Mesodermal cell (in vitro differentiated cells): ENCODE data around the gene TMEM182. TPM values are rescaled to one million over a fixed set of nuclear protein-coding genes. Genes with fewer than 3 reads are reported as not detected.

Source experiments
- H3K27ac ChIP-seq: 2 replicates; pipeline ENCODE4 v1.7.0; 2013; ENCODE audit warnings: mild to moderate bottlenecking, low read depth, low read length, moderate library complexity; ENCODE audit not compliant: severe bottlenecking
- H3K36me3 ChIP-seq: 2 replicates; pipeline ENCODE4 v1.7.1; 2013; ENCODE audit warnings: mild to moderate bottlenecking, low read length, moderate library complexity; ENCODE audit not compliant: control insufficient read depth, insufficient read depth
- H3K4me1 ChIP-seq: one replicate; pipeline ENCODE4 v1.7.1; 2013; ENCODE audit warnings: mild to moderate bottlenecking, low read length; ENCODE audit not compliant: insufficient read depth, control insufficient read depth, poor library complexity, severe bottlenecking
- H3K4me3 ChIP-seq: 2 replicates; pipeline ENCODE4 v1.7.0; 2013; ENCODE audit warnings: low read length, control low read depth, mild to moderate bottlenecking; ENCODE audit not compliant: insufficient read depth, poor library complexity, severe bottlenecking; ENCODE audit errors: extremely low read depth
- H3K9me3 ChIP-seq: 2 replicates; pipeline ENCODE4 v1.7.1; 2013; ENCODE audit warnings: mild to moderate bottlenecking, low read length, moderate library complexity; ENCODE audit not compliant: control insufficient read depth
- WGBS, 2 experiments: methylation state at CpG; one replicate each; pipeline ENCODE4 v1.1.5; 2013; ENCODE audit warnings: missing lambda C conversion rate in 2 of 2; ENCODE audit not compliant: insufficient coverage in 2 of 2; 5-methylcytosine and 5-hydroxymethylcytosine counted together
- polyA plus RNA-seq, 2 experiments: library from polyadenylated mRNA; stranded (reverse); fragments of 50-300 nt; gene quantifications; one replicate each; pipeline ENCODE4 v1.2.3, GENCODE V29; 2013

Gene TMEM182
- polyA plus RNA-seq (2013, experiment 1 of 2): 4.4 TPM
- polyA plus RNA-seq (2013, experiment 2 of 2): 4.0 TPM

DNA sequence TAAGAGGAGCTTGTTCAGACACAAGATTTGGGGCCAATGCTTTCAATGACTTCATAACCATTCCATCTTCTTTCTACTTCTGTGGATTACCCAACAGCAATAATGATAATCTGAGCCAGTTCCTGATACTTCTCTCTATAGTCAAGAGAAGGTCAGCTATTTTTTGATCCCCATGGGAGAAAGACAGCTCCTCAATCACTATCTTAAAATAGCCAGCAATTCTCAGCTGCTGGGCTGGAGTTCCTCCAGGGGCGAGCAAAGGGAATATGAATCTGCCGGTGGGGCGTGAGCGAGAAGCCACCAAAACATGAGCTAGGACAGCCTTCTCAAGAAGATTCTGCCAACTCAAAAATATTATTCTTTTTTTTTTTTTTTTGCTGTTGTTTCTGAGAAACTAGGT lies at the start of gene TMEM182:
Gene TMEM182 (plus strand): TSS at position 269 of the 400 bp plus-strand sequence. CDS start 187 bp downstream, outside the sequence.
- WGBS, 2 experiments: 92% methylated on average over 2 of the region's 4 CpGs; no CpG with 5 or more reads in 1 of the 2 experiments
- no peaks in the 10 kb centered on the region for H3K4me1 ChIP-seq
- H3K27ac ChIP-seq: no peak within 1 kb of the TSS
- H3K9me3 ChIP-seq: no peaks in the 10 kb centered on the region
- H3K4me3 ChIP-seq: no peak within 1 kb of the TSS
- no peaks in the 10 kb centered on the region for H3K36me3 ChIP-seq

DNA sequence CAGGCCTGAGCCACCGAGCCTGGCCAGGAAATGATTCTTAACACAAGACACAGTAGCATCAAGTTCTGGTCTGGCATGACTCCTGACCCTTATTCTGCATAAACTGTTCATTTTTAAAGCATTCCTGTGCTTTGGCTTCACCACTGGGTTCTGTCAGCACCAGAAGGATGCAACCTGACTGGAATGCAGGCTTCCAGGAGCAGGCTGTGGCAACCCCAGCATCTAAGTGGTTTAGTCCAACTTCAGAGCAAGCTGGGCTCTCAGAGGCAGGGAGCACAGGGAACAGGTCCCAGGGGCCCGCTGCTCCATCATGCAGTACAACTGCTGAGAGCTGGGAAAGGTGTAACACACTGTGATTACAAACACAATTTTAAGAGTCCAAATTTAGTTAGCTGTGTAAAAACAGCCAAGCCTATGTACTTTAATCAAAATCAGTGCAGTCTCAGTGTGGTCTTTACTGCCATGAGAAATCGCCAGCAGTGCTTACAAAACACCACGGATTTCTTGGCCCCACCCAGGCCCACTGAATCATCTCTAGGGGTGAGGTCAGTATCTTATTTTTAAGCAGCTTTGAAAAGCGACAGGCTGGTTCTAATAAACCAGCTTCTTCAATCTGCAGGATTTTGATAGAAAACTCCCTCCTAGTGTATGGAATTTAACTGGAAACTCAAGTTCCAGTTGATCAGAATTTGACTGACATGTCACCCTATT lies 44.4 kb upstream of the TMEM182 start:
- H3K4me1 ChIP-seq: peaks cover 12% of the 10 kb centered on the region
- 90 to 96% methylated on average over 3 to 4 of the region's 5 CpGs for WGBS, 2 experiments
- no peaks in the 10 kb centered on the region for H3K9me3 ChIP-seq
- no peak overlapping the region for H3K27ac ChIP-seq
- no peak overlapping the region for H3K4me3 ChIP-seq
- peaks cover 52% of the 10 kb centered on the region for H3K36me3 ChIP-seq

- H3K4me3 ChIP-seq: no peak overlapping the region
- 95 to 96% methylated on average over 16 to 24 of the region's 26 CpGs for WGBS, 2 experiments
- H3K36me3 ChIP-seq: peaks cover 64% of the 10 kb centered on the region
- no peaks in the 10 kb centered on the region for H3K9me3 ChIP-seq
- peaks cover 12% of the 10 kb centered on the region for H3K4me1 ChIP-seq
- no peak overlapping the region for H3K27ac ChIP-seq
Measured at GRCh38 chr2:102718387-102719316, 43.2 kb upstream of the TMEM182 start.

DNA sequence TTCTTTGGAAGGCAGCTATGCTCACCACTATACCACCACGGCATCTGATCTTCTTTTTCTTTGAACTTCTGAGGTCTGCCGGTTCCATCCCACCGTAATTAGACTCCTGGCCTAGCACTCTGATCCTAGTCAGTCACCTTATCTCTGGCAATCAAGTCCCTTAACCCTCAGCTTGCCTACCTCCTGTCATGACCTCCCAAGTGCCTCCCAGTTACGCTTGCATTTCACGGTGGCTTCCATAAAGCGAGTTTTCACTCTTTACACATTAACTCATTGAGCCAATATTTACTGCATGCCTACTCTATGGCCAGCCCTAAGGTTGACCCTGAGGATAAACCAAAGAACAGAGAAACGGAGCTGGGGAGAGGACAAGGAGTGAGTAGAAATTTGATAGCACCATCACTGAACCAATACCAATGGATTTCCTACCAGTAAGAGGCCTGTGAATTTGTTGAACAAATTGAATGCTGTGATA lies 37.8 kb upstream of the TMEM182 start:
- Histone ChIP-seq H3K9me3 (no peaks in the 10 kb centered on the region), H3K36me3 (peaks cover 62% of the 10 kb centered on the region)
- 80 to 86% methylated on average over 4 to 6 of the region's 7 CpGs for WGBS, 2 experiments

GRCh38 chr2:102724553-102724952 lies 37.3 kb upstream of the TMEM182 start:
- H3K4me1 ChIP-seq: peaks cover 18% of the 10 kb centered on the region
- H3K9me3 ChIP-seq: no peaks in the 10 kb centered on the region
- no peak overlapping the region for H3K27ac ChIP-seq
- 87 to 100% methylated on average over 2 to 5 of the region's 10 CpGs for WGBS, 2 experiments
- peaks cover 57% of the 10 kb centered on the region for H3K36me3 ChIP-seq
- no peak overlapping the region for H3K4me3 ChIP-seq

More for the DNA sequence above, 37.8 kb upstream of the TMEM182 start:
- H3K4me3 ChIP-seq: no peak overlapping the region
- peaks cover 18% of the 10 kb centered on the region for H3K4me1 ChIP-seq
- H3K27ac ChIP-seq: no peak overlapping the region

DNA sequence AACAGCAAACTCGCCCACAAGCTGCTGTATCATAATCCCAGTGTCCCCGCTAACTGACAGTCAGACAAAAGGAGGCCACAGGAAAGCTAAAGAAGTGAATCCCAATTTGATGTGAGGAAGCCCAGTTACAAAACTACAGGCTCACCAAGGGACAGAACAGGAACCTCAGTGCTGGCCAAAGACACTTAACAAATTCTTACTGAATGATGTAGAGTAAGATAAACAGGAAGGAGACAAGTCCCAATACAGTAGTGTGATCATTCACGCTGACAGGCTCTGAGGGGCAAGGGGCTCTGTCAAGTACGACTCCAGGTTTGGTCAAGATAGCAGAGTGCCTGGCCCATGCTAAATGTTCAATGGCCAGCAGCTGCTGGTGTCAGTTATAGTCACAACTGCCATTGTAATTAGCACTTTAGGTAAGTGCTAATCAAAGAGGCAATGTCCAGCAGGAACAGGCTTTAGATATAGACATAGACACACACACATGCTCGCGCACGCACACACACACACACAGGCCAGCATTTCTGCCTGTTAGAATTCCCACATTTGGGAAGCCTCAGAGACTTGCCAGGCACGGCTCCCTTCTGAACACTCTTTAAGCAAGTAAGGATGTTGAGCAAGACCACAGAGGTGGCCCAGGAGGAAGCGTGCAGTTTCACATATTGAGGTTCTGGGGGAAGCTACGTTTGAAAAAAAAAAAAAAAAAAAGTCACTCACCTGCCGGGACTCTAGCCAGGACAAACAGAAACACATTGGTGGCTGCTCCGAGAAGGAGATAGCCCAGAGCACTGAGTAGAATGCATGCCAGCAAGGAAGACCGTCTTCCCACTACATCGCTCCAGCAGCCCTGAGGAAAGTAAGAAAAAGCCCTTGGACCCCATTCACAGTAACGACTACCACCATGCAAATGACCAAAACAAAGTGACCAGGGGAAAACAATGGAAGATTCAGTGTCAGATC lies 35.4 kb upstream of the TMEM182 start:
- WGBS, 2 experiments: 85 to 90% methylated on average over 6 to 9 of the region's 15 CpGs
- H3K36me3 ChIP-seq: peaks cover 56% of the 10 kb centered on the region
- H3K4me1 ChIP-seq: peaks cover 18% of the 10 kb centered on the region
- H3K4me3 ChIP-seq: no peak overlapping the region
- H3K9me3 ChIP-seq: no peaks in the 10 kb centered on the region
- H3K27ac ChIP-seq: peak overlapping the region; percentile 55

DNA sequence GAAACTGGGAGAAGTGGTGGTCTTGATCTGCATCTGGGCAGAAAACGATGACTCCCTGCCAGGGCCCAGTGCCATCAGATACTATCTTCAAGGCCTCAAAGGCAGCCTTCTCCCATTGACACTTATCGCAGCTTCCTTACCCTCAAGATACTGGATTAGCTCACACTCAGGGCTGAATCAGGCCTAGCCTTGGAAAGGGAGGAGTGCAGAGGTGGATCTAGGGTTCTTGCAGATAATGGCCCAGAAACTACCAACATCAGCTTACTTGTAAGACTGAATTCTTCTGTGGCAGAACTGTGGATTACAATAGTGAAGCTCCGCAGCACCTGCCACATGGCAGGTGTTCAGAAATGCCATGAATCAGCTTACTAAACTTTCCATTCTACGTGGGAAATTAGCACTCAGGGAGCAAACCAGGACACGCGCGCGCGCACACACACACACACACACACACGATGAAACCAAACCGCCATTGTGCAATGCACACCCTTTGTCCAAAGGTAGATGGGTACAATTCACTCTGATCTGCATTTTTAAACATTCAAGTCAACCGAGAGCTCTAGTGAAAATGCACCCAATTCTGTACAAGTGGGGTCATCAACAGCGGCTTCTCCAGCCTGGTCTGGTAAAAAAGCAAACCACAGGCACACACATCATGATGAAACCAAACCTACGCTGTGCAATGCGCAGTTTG lies 26.3 kb upstream of the TMEM182 start:
- no peak overlapping the region for H3K27ac ChIP-seq
- 58 to 70% methylated on average over 8 to 9 of the region's 15 CpGs for WGBS, 2 experiments
- H3K36me3 ChIP-seq: peaks cover 17% of the 10 kb centered on the region
- H3K4me3 ChIP-seq: peak overlapping the region; percentile 72
- H3K4me1 ChIP-seq: no peaks in the 10 kb centered on the region
- H3K9me3 ChIP-seq: no peaks in the 10 kb centered on the region

GRCh38 chr2:102736110-102736409 lies 25.8 kb upstream of the TMEM182 start:
- WGBS, 2 experiments: 3 to 5% methylated on average over 4 to 6 of the region's 6 CpGs
- no peaks in the 10 kb centered on the region for H3K4me1 ChIP-seq
- H3K4me3 ChIP-seq: peak overlapping the region; percentile 72
- peaks cover 12% of the 10 kb centered on the region for H3K36me3 ChIP-seq
- H3K9me3 ChIP-seq: no peaks in the 10 kb centered on the region
- peak overlapping the region; percentile 30 for H3K27ac ChIP-seq

DNA sequence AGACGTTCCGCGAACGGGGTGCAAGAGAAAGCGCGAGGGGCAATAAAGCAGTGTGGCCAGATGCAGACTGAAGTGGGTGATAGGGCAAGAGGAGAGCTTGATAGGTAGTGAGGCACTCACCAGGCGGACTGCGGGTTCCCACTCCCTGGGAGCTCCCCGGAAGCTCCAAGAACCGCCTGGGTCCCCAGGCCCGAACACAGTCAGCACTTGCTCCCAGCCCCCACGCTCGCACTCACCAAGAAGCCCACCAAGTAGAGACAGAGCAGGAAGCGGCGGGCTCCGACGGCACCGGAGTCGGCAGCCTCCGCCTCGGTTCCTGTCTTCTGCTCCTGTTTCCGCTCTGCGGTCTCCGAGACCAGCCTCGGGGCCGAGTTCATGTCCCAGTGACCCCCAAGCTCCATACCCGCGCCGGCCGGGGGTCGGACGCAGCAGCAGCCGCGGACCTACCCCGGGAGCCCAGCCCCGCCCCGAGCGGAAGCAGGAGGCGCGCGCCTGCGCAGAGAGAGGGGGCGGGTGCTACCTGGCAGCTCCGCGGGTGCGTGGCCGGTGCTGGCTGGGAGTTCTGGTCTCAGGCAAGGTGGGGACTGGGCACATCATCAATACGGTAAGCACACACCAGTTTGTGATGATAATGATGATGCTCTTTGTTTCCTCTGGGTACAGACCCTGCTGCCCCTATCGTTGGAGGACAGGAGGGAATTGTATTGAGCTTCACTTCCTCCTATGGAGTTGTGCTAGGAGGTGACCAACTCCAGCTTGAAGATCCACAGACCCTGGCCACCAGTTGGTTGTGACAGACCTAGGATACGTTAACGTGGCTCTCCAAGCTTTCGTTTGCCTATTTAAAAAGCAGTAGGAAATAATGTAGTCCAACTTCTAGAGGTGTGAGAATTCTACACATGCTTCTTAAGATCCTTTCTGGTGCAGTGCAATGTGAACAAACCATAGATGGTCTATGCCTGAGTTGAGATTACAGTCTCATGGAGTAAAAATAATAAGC lies 25.1 kb upstream of the TMEM182 start:
- WGBS, 2 experiments: 0% methylated on average over 30 to 34 of the region's 52 CpGs
- Histone ChIP-seq H3K4me3 (peak overlapping the region; percentile 72), H3K27ac (peak overlapping the region; percentile 30), H3K36me3 (peaks cover 5% of the 10 kb centered on the region), H3K9me3 (no peaks in the 10 kb centered on the region), H3K4me1 (no peaks in the 10 kb centered on the region)
